Stimulated activated CD8-positive, alpha-beta memory T cell treated with anti-CD3 and anti-CD28 coated beads, Interleukin-4, amount 100 ng/mL, for 1 hour (primary cell): Measurements from ENCODE around the gene DHCR24.
"Not testable (repeated sequence)": the region's sequence is repeated elsewhere in the genome, so short reads cannot be mapped to it uniquely, and the experiment has no call there.

Experiments
- DNase-seq, 2 donors: peaks; one replicate each; pipeline ENCODE4 v3.0.0-alpha.2; 2020; ENCODE audit warnings: low read depth in 2 of 2, low spot score in 1 of 2

The DHCR24 gene, protein sequence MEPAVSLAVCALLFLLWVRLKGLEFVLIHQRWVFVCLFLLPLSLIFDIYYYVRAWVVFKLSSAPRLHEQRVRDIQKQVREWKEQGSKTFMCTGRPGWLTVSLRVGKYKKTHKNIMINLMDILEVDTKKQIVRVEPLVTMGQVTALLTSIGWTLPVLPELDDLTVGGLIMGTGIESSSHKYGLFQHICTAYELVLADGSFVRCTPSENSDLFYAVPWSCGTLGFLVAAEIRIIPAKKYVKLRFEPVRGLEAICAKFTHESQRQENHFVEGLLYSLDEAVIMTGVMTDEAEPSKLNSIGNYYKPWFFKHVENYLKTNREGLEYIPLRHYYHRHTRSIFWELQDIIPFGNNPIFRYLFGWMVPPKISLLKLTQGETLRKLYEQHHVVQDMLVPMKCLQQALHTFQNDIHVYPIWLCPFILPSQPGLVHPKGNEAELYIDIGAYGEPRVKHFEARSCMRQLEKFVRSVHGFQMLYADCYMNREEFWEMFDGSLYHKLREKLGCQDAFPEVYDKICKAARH

GRCh38 chr1:54886724-54887664 is at the start of gene DHCR24:
TSS of gene DHCR24 (minus strand) at chr1:54887195. CDS start at chr1:54887119, 76 bp downstream.
- DNase-seq: peak; percentile 25 to 37

DNA sequence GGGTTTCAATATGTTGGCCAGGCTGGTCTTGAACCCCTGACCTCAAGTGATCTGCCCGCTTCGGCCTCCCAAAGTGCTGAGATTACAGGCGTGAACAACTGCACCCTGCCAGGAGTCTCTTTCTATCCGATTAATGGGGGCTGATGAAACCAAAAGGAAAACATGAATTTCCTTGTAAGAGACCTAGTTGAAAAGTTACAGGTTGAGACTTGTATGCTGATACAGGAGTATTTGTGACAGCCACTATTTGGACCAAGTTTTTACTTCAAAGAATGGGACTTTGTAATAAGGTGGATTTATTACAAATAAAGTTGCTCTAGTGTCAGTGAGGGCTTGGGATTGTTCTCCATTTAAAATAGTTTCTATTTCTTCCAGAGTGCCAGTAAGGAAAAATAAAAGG is 49.8 kb upstream of the DHCR24 start:
- DNase-seq: no peak

DNA sequence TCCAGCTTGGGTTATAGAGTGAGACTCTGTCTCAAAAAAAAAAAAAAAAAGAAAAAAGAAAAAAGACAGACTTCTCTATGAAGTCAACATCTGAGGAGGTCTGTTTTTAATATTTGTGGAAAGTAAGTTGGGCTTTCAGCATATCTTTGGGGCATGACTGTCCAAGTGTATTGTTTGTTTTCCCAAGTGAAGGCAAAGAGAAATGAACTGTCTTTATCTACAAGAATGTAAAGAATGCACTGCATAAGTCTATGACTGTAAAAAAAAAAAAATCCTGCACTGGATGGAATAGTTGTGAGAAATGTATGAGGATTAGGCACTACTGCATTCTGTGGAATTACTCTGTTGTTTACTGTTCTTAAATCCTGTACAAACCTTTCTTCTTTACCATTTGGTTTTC is 47.9 kb upstream of the DHCR24 start:
- DNase-seq: no peak

- not testable (repeated sequence) for DNase-seq
Observed at GRCh38 chr1:54934081-54934480, 47.1 kb upstream of the DHCR24 start.

DNA sequence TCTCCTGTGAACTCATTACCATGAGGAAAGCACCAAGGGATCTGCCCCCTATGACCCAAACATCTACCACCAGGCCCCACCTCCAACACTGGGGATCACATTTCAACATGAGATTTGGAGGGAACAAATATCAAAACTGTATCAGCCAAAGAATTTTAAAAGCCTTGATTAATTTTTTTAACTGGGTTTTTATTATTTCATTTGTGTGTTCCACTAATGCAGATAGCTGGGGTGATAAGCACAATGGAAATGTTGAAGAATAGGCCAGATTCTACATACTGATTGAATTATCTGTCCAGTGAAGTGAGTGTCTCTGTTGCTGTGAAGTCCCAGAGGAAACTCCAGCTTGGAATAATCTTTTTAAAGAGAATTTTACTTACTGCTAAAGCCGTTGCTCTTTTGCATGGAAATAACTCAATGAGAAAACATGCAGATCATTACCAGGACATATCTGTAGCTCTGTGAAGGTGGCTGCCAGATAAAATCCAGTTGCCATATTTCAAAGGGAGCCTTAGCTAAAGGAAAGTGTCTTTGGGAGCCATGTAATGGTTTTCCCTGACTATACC is 44.4 kb upstream of the DHCR24 start:
- DNase-seq: no peak

DNA sequence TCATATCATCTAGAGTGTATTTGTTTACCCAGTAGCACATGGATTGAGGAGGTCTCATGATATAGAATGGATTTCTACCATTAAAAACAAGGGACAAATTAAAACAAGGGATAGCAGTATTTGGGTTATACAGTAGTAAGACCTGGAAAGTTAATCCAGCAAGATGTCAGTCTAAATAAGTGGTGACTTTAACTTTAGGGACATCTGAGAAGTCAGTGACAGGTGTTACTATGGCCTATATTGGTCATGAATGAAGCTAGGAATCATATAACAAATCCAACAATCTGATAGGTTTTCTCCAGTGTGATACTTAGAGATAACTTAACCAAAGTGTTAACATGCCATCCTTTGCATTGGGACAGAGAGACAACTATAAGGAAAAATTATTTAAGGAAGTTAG is 42.7 kb upstream of the DHCR24 start:
- no peak for DNase-seq

DNA sequence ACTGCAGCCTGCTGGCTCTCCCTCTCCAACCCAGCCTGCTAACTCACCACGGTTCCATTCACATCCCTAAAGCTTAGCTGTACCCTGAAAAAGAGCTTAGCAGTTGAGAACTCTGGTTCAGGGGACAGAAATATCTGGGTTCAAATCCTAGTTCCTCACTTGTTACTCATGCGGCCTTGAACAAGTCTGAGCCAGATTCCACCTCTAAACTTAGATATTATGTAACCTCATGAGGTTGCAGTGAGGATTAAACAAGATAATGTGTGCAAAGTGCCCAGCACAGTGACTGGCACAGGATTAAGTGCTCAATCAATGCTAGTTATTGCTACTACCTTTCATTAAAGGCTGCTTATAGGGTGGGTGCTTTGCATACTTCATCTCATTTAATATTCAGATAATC is 41.3 kb upstream of the DHCR24 start:
- no peak for DNase-seq

- no peak for DNase-seq
Observed at GRCh38 chr1:54927472-54928240, 40.7 kb upstream of the DHCR24 start.

DNA sequence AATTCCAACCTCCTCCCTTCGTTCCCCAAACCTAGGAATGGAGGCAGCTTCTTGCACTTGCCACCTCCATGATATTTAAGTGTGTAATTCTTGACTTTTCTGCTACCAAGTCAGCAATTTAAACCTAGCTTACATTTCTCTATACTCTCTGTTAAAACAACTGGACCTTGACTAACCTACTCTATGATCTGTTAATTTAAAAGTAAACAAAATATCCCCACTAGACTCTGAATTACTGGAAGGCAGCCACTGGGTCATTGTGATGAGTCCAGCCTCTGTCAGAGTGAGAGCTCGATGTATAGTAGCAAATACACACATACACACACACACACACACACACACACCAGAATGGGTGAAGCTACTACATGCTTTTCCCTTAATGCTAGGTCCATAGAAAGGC is 40.0 kb upstream of the DHCR24 start:
- no peak for DNase-seq

- DNase-seq: no peak
Observed at GRCh38 chr1:54922921-54923421, 36.0 kb upstream of the DHCR24 start.

GRCh38 chr1:54922040-54922761 is 35.2 kb upstream of the DHCR24 start:
- no peak for DNase-seq

GRCh38 chr1:54919367-54920359 is 32.7 kb upstream of the DHCR24 start:
- no peak for DNase-seq

GRCh38 chr1:54911076-54911475 is 24.1 kb upstream of the DHCR24 start:
- DNase-seq: not testable (repeated sequence)

- no peak for DNase-seq
Observed at GRCh38 chr1:54906586-54906985, 19.6 kb upstream of the DHCR24 start.

- no peak for DNase-seq
Observed at GRCh38 chr1:54904476-54905048, 17.6 kb upstream of the DHCR24 start.

GRCh38 chr1:54894271-54894670 is 7.3 kb upstream of the DHCR24 start:
- DNase-seq: no peak

DNA sequence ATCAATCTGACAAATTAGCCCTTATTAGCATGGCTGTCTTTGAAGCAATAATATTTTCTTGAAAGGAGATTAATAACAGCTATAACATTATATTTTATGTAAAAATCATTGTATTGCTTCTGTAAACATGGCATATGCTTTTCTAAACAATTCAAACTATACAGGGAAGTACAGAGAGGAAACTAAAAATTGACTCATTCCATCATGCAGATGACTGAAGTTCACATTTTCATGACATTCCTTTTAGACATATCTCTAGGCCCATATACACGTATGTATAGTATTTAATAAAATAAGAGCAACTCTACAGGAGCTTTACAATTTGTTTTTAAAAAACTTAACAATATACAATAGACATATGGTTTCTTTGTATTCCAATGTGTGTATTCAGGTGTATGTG is 5.6 kb upstream of the DHCR24 start:
- DNase-seq: no peak

DNA sequence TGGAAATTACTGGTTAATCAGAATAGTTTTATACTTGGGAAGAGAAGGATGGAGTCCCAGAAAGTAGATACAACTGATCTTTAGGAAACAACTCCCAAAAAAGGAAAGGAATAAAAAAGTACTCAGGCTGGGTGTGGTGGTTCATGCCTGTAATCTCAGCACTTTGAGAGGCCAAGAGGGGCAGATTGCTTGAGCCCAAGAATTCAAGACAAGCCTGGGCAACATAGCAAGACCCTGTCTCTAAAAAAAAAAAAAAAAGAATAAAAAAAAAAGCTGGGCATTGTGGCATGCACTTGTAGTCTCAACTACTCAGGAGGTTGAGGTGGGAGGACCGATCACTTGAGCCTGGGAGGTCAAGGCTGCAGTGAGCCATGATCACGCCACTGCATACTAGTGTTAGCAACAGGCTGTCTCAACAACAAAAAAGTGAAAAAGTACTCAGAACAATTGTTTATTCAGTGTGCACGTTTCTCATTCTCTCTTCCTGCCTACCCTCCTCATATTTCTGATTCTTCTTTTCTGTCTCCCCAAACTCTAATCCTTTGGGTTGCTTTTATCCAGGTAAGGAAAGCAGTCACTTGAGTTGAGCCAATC is 2.2 kb upstream of the DHCR24 start:
- DNase-seq: no peak
